GM21515 (cell line): Measurements from ENCODE around the gene KIF27.
"Not testable (repeated sequence)": the region's sequence is repeated elsewhere in the genome, so short reads cannot be mapped to it uniquely, and the experiment has no call there.

Experiments
- ATAC-seq: cut with Tn5 transposase; IDR thresholded peaks from one replicate; pipeline ENCODE4 v1.9.1; 2021; ENCODE audit not compliant: unreplicated experiment

Gene KIF27

DNA sequence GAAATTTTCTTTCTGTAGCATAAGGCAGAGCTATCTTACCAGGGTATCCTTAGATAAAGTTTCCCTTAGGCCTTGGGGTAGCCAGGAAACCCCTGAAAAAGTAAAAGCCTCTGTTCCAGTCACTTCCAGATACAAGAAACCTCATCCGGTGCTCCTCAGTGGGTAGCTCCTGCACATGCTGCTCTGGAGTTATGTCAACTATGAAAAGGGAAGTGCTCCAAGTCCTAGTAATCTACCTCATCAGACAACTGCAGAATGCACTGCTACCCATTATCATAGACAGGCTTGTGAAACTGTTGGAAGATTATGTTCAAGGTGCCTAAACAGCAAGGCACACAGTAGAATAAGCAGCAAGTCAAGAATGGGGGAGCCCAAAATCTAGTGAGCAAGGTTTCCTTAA lies 112.0 kb downstream of the KIF27 start:
- ATAC-seq, result not testable (repeated sequence)

- ATAC-seq, result not testable (repeated sequence)
Observed at GRCh38 chr9:83804454-83804853, 116.8 kb downstream of the KIF27 start.

DNA sequence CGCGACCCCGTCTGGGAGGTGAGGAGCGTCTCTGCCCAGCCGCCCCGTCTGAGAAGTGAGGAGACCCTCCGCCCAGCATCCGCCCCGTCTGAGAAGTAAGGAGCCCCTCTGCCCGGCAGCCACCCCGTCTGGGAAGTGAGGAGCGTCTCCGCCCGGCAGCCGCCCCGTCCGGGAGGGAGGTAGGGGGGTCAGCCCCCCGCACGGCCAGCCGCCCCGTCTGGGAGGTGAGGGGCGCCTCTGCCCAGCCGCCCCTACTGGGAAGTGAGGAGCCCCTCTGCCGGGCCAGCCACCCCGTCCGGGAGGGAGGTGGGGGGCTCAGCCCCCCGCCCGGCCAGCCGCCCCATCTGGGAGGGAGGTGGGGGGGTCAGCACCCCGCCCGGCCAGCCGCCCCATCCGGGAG lies 117.3 kb downstream of the KIF27 start:
- ATAC-seq, result not testable (repeated sequence)

GRCh38 chr9:83800236-83801033 lies 120.8 kb downstream of the KIF27 start:
- no peak for ATAC-seq

DNA sequence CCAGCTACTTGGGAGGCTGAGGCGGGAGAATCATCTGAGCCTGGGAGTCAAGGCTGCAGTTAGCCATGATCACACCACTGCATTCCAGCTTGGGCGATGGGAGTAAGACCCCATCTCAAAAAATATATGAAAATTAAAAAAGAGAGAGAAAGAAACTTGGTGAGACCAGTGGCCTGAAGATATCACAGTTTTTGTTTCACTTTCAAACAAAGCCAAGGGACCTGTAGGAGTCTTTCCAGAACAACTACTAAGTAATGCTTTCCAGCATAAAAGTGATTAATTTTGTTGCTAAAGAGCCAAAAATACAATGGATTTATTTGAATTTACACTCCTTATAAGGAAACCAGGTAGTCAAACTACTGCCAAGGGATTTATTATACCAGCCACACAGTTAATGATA lies 127.2 kb downstream of the KIF27 start:
- no peak for ATAC-seq

GRCh38 chr9:83792746-83793145 lies 128.5 kb downstream of the KIF27 start:
- no peak for ATAC-seq
